Liver (tissue), 3 donors: ENCODE data around the gene CHST6.

Experiments used
- EGR1 ChIP-seq, 2 donors: IDR thresholded peaks; 2 replicates each; pipeline ENCODE4 v1.6.1; 2016 to 2018; ENCODE audit warnings: antibody characterized with exemption in 2 of 2, low read depth in 2 of 2
- FOXA2 ChIP-seq: IDR thresholded peaks from 2 replicates; pipeline ENCODE4 v1.6.1; 2016; ENCODE audit warnings: antibody characterized with exemption
- GABPA ChIP-seq, 2 donors: IDR thresholded peaks in 1 of 2; conservative IDR thresholded peaks in 1 of 2; 2 replicates each; pipeline ENCODE4 v1.6.1; 2016; ENCODE audit warnings: antibody characterized with exemption in 2 of 2, mild to moderate bottlenecking in 1 of 2, moderate library complexity in 1 of 2
- MAX ChIP-seq: IDR thresholded peaks from 2 replicates; pipeline ENCODE4 v1.6.1; 2016; ENCODE audit warnings: antibody characterized with exemption
- NR2F2 ChIP-seq: IDR thresholded peaks from 2 replicates; pipeline ENCODE4 v1.6.1; 2016; ENCODE audit warnings: antibody characterized with exemption
- RAD21 ChIP-seq, 2 donors: IDR thresholded peaks; 2 replicates each; pipeline ENCODE4 v1.6.1; 2016; ENCODE audit warnings: antibody characterized with exemption in 2 of 2, mild to moderate bottlenecking in 2 of 2
- REST ChIP-seq: IDR thresholded peaks from 2 replicates; pipeline ENCODE4 v1.6.1; 2016; ENCODE audit warnings: antibody characterized with exemption, mild to moderate bottlenecking
- RXRA ChIP-seq, 2 donors: IDR thresholded peaks; 2 replicates each; pipeline ENCODE4 v1.6.1; 2017 to 2018; ENCODE audit warnings: antibody characterized with exemption in 2 of 2, mild to moderate bottlenecking in 1 of 2
- SP1 ChIP-seq: IDR thresholded peaks from 2 replicates; pipeline ENCODE4 v1.6.1; 2018; ENCODE audit warnings: antibody characterized with exemption, mild to moderate bottlenecking
- TAF1 ChIP-seq: conservative IDR thresholded peaks from 2 replicates; pipeline ENCODE4 v1.6.1; 2016; ENCODE audit warnings: antibody characterized with exemption, mild to moderate bottlenecking
- ZBTB33 ChIP-seq: IDR thresholded peaks from 2 replicates; pipeline ENCODE4 v1.6.1; 2016; ENCODE audit warnings: antibody characterized with exemption
- TF ChIP-seq, protein P1 (sequence below): fragments of 150-350 bp; IDR thresholded peaks from 2 replicates; pipeline ENCODE4 v1.5.1; 2017; ENCODE audit warnings: improper control_type of control experiment, low read depth, low read length; ENCODE audit not compliant: missing input control
- donor health status: healthy.
- donor health status: healthy.

GRCh38 chr16:75502916-75503605, 7.8 kb upstream of the CHST6 start:
- TF ChIP-seq, protein P1, sequence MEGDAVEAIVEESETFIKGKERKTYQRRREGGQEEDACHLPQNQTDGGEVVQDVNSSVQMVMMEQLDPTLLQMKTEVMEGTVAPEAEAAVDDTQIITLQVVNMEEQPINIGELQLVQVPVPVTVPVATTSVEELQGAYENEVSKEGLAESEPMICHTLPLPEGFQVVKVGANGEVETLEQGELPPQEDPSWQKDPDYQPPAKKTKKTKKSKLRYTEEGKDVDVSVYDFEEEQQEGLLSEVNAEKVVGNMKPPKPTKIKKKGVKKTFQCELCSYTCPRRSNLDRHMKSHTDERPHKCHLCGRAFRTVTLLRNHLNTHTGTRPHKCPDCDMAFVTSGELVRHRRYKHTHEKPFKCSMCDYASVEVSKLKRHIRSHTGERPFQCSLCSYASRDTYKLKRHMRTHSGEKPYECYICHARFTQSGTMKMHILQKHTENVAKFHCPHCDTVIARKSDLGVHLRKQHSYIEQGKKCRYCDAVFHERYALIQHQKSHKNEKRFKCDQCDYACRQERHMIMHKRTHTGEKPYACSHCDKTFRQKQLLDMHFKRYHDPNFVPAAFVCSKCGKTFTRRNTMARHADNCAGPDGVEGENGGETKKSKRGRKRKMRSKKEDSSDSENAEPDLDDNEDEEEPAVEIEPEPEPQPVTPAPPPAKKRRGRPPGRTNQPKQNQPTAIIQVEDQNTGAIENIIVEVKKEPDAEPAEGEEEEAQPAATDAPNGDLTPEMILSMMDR, result no peak
- TF ChIP-seq RAD21 (IDR thresholded peaks at IDR 0.05), result no peak
- TF ChIP-seq TAF1, result no peak
- no peak for TF ChIP-seq FOXA2
- TF ChIP-seq REST, result no peak
- no peak for TF ChIP-seq EGR1 (IDR thresholded peaks at IDR 0.05; ENCODE audit: low read depth in 2 of 2)
- no peak for TF ChIP-seq GABPA (IDR thresholded peaks at IDR 0.05 in 1 of 2, conservative IDR thresholded peaks at IDR 0.05 in 1 of 2)
- TF ChIP-seq MAX, result no peak
- no peak for TF ChIP-seq SP1
- TF ChIP-seq RXRA (IDR thresholded peaks at IDR 0.05), result no peak
- no peak for TF ChIP-seq NR2F2
- TF ChIP-seq ZBTB33, result no peak
